Parathyroid adenoma (tissue), 2 donors: Measurements from ENCODE around the gene TF.

Experiments
- H2AFZ ChIP-seq: fragments of 300-600 bp; sonication (generic); one replicate; pipeline ENCODE4 v1.7.0; 2017; ENCODE audit warnings: antibody characterized with exemption, mild to moderate bottlenecking
- H3K27ac ChIP-seq: fragments of 300-600 bp; sonication (generic); one replicate; pipeline ENCODE4 v1.7.0; 2017
- H3K27me3 ChIP-seq: fragments of 300-600 bp; sonication (generic); one replicate; pipeline ENCODE4 v1.7.0; 2017; ENCODE audit warnings: low read length; ENCODE audit not compliant: control insufficient read depth, insufficient read depth
- H3K36me3 ChIP-seq: fragments of 300-600 bp; sonication (generic); one replicate; pipeline ENCODE4 v1.7.0; 2017; ENCODE audit warnings: low read length; ENCODE audit not compliant: control insufficient read depth, insufficient read depth
- H3K4me1 ChIP-seq: fragments of 300-600 bp; sonication (generic); one replicate; pipeline ENCODE4 v1.7.0; 2017; ENCODE audit warnings: control low read depth
- H3K4me2 ChIP-seq: fragments of 300-600 bp; sonication (generic); one replicate; pipeline ENCODE4 v1.7.0; 2017; ENCODE audit warnings: low read length
- H3K4me3 ChIP-seq: fragments of 300-600 bp; sonication (generic); one replicate; pipeline ENCODE4 v1.7.0; 2017; ENCODE audit warnings: low read depth, low read length
- H3K79me2 ChIP-seq: fragments of 300-600 bp; sonication (generic); one replicate; pipeline ENCODE4 v1.7.0; 2017; ENCODE audit warnings: control low read depth
- H3K9ac ChIP-seq: fragments of 300-600 bp; sonication (generic); one replicate; pipeline ENCODE4 v1.7.0; 2017; ENCODE audit warnings: mild to moderate bottlenecking
- H3K9me3 ChIP-seq: fragments of 300-600 bp; sonication (generic); one replicate; pipeline ENCODE4 v1.7.0; 2017; ENCODE audit warnings: low read length; ENCODE audit not compliant: control insufficient read depth
- TF ChIP-seq, protein P1 (sequence below): fragments of 300-600 bp; sonication (generic); IDR thresholded peaks from one replicate; pipeline ENCODE4 v1.7.0; 2017; ENCODE audit warnings: antibody characterized with exemption, mild to moderate bottlenecking
- donor health status: primary hyperparathyroidism.

TF gene

GRCh38 chr3:133840767-133841166 is 94.6 kb downstream of the TF start:
- no peak overlapping the region for H3K4me2 ChIP-seq
- H3K4me3 ChIP-seq = no peak overlapping the region
- no peaks in the 10 kb centered on the region for H3K36me3 ChIP-seq
- H3K9ac ChIP-seq = no peak overlapping the region
- TF ChIP-seq, protein P1, sequence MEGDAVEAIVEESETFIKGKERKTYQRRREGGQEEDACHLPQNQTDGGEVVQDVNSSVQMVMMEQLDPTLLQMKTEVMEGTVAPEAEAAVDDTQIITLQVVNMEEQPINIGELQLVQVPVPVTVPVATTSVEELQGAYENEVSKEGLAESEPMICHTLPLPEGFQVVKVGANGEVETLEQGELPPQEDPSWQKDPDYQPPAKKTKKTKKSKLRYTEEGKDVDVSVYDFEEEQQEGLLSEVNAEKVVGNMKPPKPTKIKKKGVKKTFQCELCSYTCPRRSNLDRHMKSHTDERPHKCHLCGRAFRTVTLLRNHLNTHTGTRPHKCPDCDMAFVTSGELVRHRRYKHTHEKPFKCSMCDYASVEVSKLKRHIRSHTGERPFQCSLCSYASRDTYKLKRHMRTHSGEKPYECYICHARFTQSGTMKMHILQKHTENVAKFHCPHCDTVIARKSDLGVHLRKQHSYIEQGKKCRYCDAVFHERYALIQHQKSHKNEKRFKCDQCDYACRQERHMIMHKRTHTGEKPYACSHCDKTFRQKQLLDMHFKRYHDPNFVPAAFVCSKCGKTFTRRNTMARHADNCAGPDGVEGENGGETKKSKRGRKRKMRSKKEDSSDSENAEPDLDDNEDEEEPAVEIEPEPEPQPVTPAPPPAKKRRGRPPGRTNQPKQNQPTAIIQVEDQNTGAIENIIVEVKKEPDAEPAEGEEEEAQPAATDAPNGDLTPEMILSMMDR = no peak
- H2AFZ ChIP-seq = no peak overlapping the region
- no peaks in the 10 kb centered on the region for H3K27me3 ChIP-seq
- H3K4me1 ChIP-seq = no peaks in the 10 kb centered on the region
- no peaks in the 10 kb centered on the region for H3K79me2 ChIP-seq
- H3K9me3 ChIP-seq = no peaks in the 10 kb centered on the region
- H3K27ac ChIP-seq = no peak overlapping the region

DNA sequence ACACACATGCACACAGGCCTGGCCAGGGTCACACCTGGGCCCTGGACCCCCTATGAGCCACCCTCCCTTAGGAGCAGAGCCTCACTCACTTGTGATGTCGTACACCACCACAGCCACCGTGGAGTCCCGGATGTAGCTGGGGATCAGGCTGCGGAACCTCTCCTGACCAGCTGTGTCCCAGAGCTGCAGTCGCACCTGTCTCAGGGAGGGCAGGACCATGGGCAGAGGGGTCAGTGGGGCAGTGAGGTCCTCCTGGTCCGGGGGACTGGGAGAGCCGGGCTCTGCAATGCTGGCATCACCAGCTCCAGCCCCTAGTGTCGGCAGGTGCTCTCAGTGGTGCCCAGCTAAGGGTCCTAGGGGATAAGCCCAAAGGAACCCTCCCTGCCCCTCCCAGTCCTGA is 95.0 kb downstream of the TF start:
- TF ChIP-seq, protein P1 = no peak
- Histone ChIP-seq H3K9ac (no peak overlapping the region), H3K4me3 (no peak overlapping the region)

DNA sequence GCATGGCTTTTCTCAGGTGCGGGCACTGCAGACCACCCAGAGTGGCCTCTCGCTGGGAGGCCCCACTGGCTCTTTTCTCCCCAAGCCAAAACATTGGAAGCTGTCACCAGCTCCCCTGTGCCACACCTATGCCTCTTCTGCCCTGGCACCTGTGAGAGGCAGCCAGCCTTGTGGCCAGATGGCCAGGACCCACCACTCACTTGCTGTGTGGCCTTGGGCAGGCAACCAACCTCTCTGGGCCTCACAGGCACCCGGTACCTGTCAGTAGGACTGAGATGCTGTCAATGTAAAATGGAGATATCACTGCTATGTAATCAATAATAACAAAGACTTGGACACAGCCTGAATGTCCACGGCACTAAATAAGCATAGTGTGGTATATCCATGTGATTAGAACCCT is 96.0 kb downstream of the TF start:
- H3K9me3 ChIP-seq = no peaks in the 10 kb centered on the region
- no peaks in the 10 kb centered on the region for H3K27me3 ChIP-seq
- H2AFZ ChIP-seq = no peak overlapping the region
- TF ChIP-seq, protein P1 = no peak
- H3K4me3 ChIP-seq = no peak overlapping the region
- H3K79me2 ChIP-seq = no peaks in the 10 kb centered on the region
- H3K9ac ChIP-seq = no peak overlapping the region
- H3K4me2 ChIP-seq = no peak overlapping the region
- no peak overlapping the region for H3K27ac ChIP-seq
- H3K36me3 ChIP-seq = no peaks in the 10 kb centered on the region
- H3K4me1 ChIP-seq = no peaks in the 10 kb centered on the region

More for the DNA sequence above, 95.0 kb downstream of the TF start:
- Histone ChIP-seq H3K27ac (no peak overlapping the region), H3K27me3 (no peaks in the 10 kb centered on the region), H3K79me2 (no peaks in the 10 kb centered on the region), H3K4me2 (no peak overlapping the region), H3K36me3 (no peaks in the 10 kb centered on the region), H3K4me1 (no peaks in the 10 kb centered on the region), H3K9me3 (no peaks in the 10 kb centered on the region), H2AFZ (no peak overlapping the region)

DNA sequence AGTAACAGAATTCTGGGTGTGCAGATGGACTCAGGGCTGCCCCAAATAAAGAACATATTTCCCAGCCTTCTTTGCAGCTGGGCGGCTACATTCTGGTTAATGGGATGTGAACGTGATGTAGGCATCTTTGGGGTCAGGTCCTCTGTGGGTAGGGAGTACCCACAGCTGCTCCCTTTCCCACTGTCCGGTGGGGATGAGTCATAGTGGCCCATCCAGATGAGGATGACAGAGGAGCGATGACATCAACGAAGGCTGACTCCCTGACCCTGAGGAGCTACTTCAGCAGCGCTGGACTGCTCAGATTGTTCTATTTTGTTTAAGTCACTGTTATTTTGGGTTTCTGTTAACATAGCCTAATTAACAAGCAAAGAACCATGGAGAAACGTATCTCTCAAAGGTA is 97.4 kb downstream of the TF start:
- Histone ChIP-seq H3K9ac (no peak overlapping the region), H3K27me3 (no peaks in the 10 kb centered on the region), H3K4me1 (no peaks in the 10 kb centered on the region), H3K79me2 (no peaks in the 10 kb centered on the region), H3K36me3 (no peaks in the 10 kb centered on the region), H3K4me2 (no peak overlapping the region), H3K9me3 (no peaks in the 10 kb centered on the region), H3K27ac (no peak overlapping the region), H3K4me3 (no peak overlapping the region), H2AFZ (no peak overlapping the region)
- TF ChIP-seq, protein P1 = no peak

DNA sequence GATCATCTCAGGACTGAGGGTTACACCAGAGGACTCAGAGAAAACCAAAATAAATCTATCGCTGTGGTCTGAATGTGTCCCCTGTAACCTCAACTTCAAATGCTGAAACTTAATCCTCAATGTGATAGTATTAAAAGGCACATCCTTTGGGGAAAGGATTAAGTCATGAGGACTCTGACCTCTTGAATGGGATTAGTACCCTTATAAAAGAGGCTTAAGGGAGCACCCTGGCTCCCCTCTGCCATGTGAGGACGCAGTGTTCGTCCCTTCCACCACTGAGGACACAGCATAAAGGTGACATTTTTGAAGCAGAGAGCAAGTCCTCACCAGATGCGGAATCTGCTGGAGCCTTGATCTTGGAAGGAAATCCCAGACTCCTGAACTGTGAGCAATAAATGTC is 98.9 kb downstream of the TF start:
- Histone ChIP-seq H3K79me2 (no peaks in the 10 kb centered on the region), H3K36me3 (no peaks in the 10 kb centered on the region), H3K9ac (no peak overlapping the region), H3K4me3 (no peak overlapping the region), H3K4me2 (no peak overlapping the region), H3K9me3 (no peaks in the 10 kb centered on the region), H3K4me1 (no peaks in the 10 kb centered on the region), H3K27ac (no peak overlapping the region), H3K27me3 (no peaks in the 10 kb centered on the region), H2AFZ (no peak overlapping the region)
- TF ChIP-seq, protein P1 = no peak
